RPMI7951 (cell line): ENCODE measurements around the gene GALNT6. TPM values are rescaled to one million over a fixed set of nuclear protein-coding genes. Genes with fewer than 3 reads are reported as not detected.
"Not testable (repeated sequence)": the region's sequence is repeated elsewhere in the genome, so short reads cannot be mapped to it uniquely, and the experiment has no call there.

Source experiments
- DNase-seq: peaks from one replicate; pipeline ENCODE4 v3.0.0-alpha.2; 2012; ENCODE audit warnings: low read depth
- total RNA-seq: library from RNA; depleted of rRNA; stranded (reverse); fragments of >200 nt; shearing (Covaris generic); gene quantifications from 2 replicates; pipeline ENCODE4 v1.2.3, GENCODE V29; 2014

The GALNT6 gene
- total RNA-seq, 1 experiment from 2014 or later, result 18.5 TPM

- no peak for DNase-seq
Observed at GRCh38 chr12:51358496-51358895, 32.7 kb downstream of the GALNT6 start.

GRCh38 chr12:51357374-51358047 lies 33.7 kb downstream of the GALNT6 start:
- no peak for DNase-seq

- DNase-seq, result peak; percentile 52
Observed at GRCh38 chr12:51351913-51352532, 39.2 kb downstream of the GALNT6 start.

- DNase-seq, result no peak
Observed at GRCh38 chr12:51349026-51349425, 42.2 kb downstream of the GALNT6 start.

GRCh38 chr12:51348116-51348515 lies 43.1 kb downstream of the GALNT6 start:
- no peak for DNase-seq

GRCh38 chr12:51346581-51346980 lies 44.6 kb downstream of the GALNT6 start, which contains the start of gene CELA1:
TSS of gene CELA1 (minus strand) at chr12:51346679. CDS start at chr12:51346638, 41 bp downstream.
- no peak for DNase-seq

- peak; percentile 37 for DNase-seq
Observed at GRCh38 chr12:51345681-51346080, 45.5 kb downstream of the GALNT6 start.

- no peak for DNase-seq
Observed at GRCh38 chr12:51343201-51343600, 48.0 kb downstream of the GALNT6 start.

- DNase-seq, result no peak
Observed at GRCh38 chr12:51342416-51342815, 48.8 kb downstream of the GALNT6 start.

GRCh38 chr12:51341251-51342007 lies 49.8 kb downstream of the GALNT6 start:
- DNase-seq, result peak; percentile 66

GRCh38 chr12:51339750-51340149 lies 51.5 kb downstream of the GALNT6 start:
- DNase-seq, result no peak

GRCh38 chr12:51337336-51337735 lies 53.9 kb downstream of the GALNT6 start:
- not testable (repeated sequence) for DNase-seq

- DNase-seq, result no peak
Observed at GRCh38 chr12:51335931-51336330, 55.3 kb downstream of the GALNT6 start.

- DNase-seq, result no peak
Observed at GRCh38 chr12:51334764-51335163, 56.4 kb downstream of the GALNT6 start.

GRCh38 chr12:51333536-51333935 lies 57.7 kb downstream of the GALNT6 start:
- DNase-seq, result no peak

- DNase-seq, result no peak
Observed at GRCh38 chr12:51330186-51330585, 61.0 kb downstream of the GALNT6 start.

- no peak for DNase-seq
Observed at GRCh38 chr12:51329742-51330141, 61.5 kb downstream of the GALNT6 start.

GRCh38 chr12:51328587-51328986 lies 62.6 kb downstream of the GALNT6 start:
- no peak for DNase-seq

GRCh38 chr12:51326698-51327439 lies 64.3 kb downstream of the GALNT6 start:
- DNase-seq, result peak; percentile 86

- DNase-seq, result no peak
Observed at GRCh38 chr12:51324953-51325352, 66.3 kb downstream of the GALNT6 start.

- no peak for DNase-seq
Observed at GRCh38 chr12:51323966-51324895, 67.0 kb downstream of the GALNT6 start, which contains the start of gene BIN2. TSS of gene BIN2 (minus strand) at chr12:51324174. CDS start at chr12:51324102, 72 bp downstream.
